PC-3 (cell line): ENCODE results near the gene UBAC1. TPM values are rescaled to one million over a fixed set of nuclear protein-coding genes. Genes with fewer than 3 reads are reported as not detected.

Experiments used
- ATAC-seq: fragments of 200-7000 bp; cut with Tn5 transposase; 2 replicates; pipeline ENCODE4 v1.9.1; 2020; ENCODE audit warnings: mild to moderate bottlenecking, moderate library complexity
- BruUV-seq: library from RNA; stranded (reverse); fragments of 400-500 nt; replicated peaks from 2 replicates; lab custom pipeline; 2021; lab: Mats Ljungman, UMichigan
- CTCF ChIA-PET: fragments of 300-600 bp; sonication (Branson Sonifier 250); formaldehyde crosslinking; loops from one replicate; lab custom pipeline; 2022; ENCODE audit warnings: antibody characterized with exemption; lab: Charles Lee
- POLR2A ChIA-PET: fragments of 300-600 bp; sonication (Branson Sonifier 250); formaldehyde crosslinking; loops from one replicate; lab custom pipeline; 2022; ENCODE audit warnings: antibody characterized with exemption; ENCODE audit not compliant: unreplicated experiment; lab: Charles Lee
- DNase-seq: peaks from one replicate; pipeline ENCODE4 v3.0.0-alpha.2; 2015
- H2AFZ ChIP-seq: fragments of 300-600 bp; sonication (generic); 2 replicates; pipeline ENCODE4 v1.6.0; 2016; ENCODE audit warnings: antibody characterized with exemption, low read length
- H3F3A ChIP-seq: fragments of 300-600 bp; sonication (generic); one replicate; pipeline ENCODE4 v1.6.0; 2017; ENCODE audit warnings: antibody characterized with exemption, low read length, control low read depth, mild to moderate bottlenecking; ENCODE audit not compliant: unreplicated experiment
- H3K27ac ChIP-seq: fragments of 300-600 bp; sonication (generic); 2 replicates; pipeline ENCODE4 v1.5.1; 2016; ENCODE audit warnings: mild to moderate bottlenecking, low read length
- H3K27me3 ChIP-seq: fragments of 300-600 bp; sonication (generic); 2 replicates; pipeline ENCODE4 v1.6.1; 2016; ENCODE audit warnings: low read length, mixed read lengths
- H3K36me3 ChIP-seq: fragments of 300-600 bp; sonication (generic); 2 replicates; pipeline ENCODE4 v1.6.1; 2016; ENCODE audit warnings: low read depth, mixed run types, low read length, mixed read lengths
- H3K4me1 ChIP-seq: fragments of 300-600 bp; sonication (generic); 2 replicates; pipeline ENCODE4 v1.5.1; 2016; ENCODE audit warnings: low read length; ENCODE audit not compliant: insufficient read depth
- H3K4me2 ChIP-seq: fragments of 300-600 bp; sonication (generic); 2 replicates; pipeline ENCODE4 v1.6.0; 2016; ENCODE audit warnings: low read length
- H3K4me3 ChIP-seq: fragments of 300-600 bp; sonication (generic); 2 replicates; pipeline ENCODE4 v1.5.1; 2016; ENCODE audit warnings: mild to moderate bottlenecking, low read length, mixed read lengths
- H3K79me2 ChIP-seq: fragments of 300-600 bp; sonication (generic); 2 replicates; pipeline ENCODE4 v1.6.1; 2017; ENCODE audit warnings: low read length, mixed read lengths
- H3K9ac ChIP-seq: fragments of 300-600 bp; sonication (generic); 2 replicates; pipeline ENCODE4 v1.6.0; 2016; ENCODE audit warnings: mild to moderate bottlenecking, low read length
- H3K9me2 ChIP-seq: fragments of 300-600 bp; sonication (generic); replicated peaks from 2 replicates; pipeline ENCODE4 v1.6.1; 2016; ENCODE audit warnings: mixed run types, low read length, mixed read lengths
- H3K9me3 ChIP-seq: fragments of 300-600 bp; sonication (generic); 2 replicates; pipeline ENCODE4 v1.6.1; 2016; ENCODE audit warnings: low read length, mixed read lengths
- H4K20me1 ChIP-seq: fragments of 300-600 bp; sonication (generic); 2 replicates; pipeline ENCODE4 v1.6.1; 2016; ENCODE audit warnings: low read length, mixed read lengths
- CTCF ChIP-seq: fragments of 300-600 bp; sonication (generic); conservative IDR thresholded peaks from 2 replicates; pipeline ENCODE4 v1.5.1; 2017; ENCODE audit warnings: antibody characterized with exemption, low read depth, mild to moderate bottlenecking, low read length
- EZH2 ChIP-seq: fragments of 300-600 bp; sonication (generic); IDR thresholded peaks from one replicate; pipeline ENCODE4 v1.6.1; 2017; ENCODE audit warnings: antibody characterized with exemption, mild to moderate bottlenecking, low read length; ENCODE audit not compliant: unreplicated experiment
- EZH2phosphoT487 ChIP-seq: fragments of 300-600 bp; sonication (generic); IDR thresholded peaks from 2 replicates; pipeline ENCODE4 v1.6.1; 2018; ENCODE audit warnings: mild to moderate bottlenecking, antibody characterized with exemption, low read length, borderline replicate concordance
- intact Hi-C: fragments of 100-400 bp; cut with micrococcal nuclease; formaldehyde crosslinking; loops from 2 replicates; pipeline ENCODE4 v1.9.0; 2023
- total RNA-seq: library from RNA; depleted of rRNA; stranded (reverse); fragments of >200 nt; gene quantifications from 2 replicates; pipeline ENCODE4 v1.2.3, GENCODE V29; 2014

Gene UBAC1
- total RNA-seq, 1 experiment from 2014 or later, result 77.3 TPM

GRCh38 chr9:135905380-135906258 is 55.6 kb downstream of the UBAC1 start:
- Histone ChIP-seq H2AFZ (no peak overlapping the region), H3K9ac (peak overlapping the region; percentile 73), H3K79me2 (peaks cover 87% of the 10 kb centered on the region), H3K36me3 (no peaks in the 10 kb centered on the region), H3K27me3 (no peaks in the 10 kb centered on the region), H3K4me2 (peak overlapping the region; percentile 93), H3K4me1 (peaks cover 36% of the 10 kb centered on the region), H4K20me1 (0 out of 2 replicates have a peak, but pooled peaks cover 6% of the 10 kb centered on the region), H3F3A (peaks cover 9% of the 10 kb centered on the region), H3K4me3 (peak overlapping the region; percentile 90), H3K9me2 (no peaks in the 10 kb centered on the region), H3K27ac (peak overlapping the region; percentile 95), H3K9me3 (no peaks in the 10 kb centered on the region)
- peak; percentile 78 for DNase-seq
- ChIA-PET CTCF (no interaction called here), POLR2A (interaction anchor here (0.7 kb wide), 1 partner anchor 21 kb away, joined by 4 read pairs; no protein-coding TSS in a partner anchor)
- TSS peak; percentile 36 for BruUV-seq
- intact Hi-C loops, result loop anchor here (2.0 to 5.0 kb wide), 2 partner anchors 57 to 109 kb away; partner anchors contain the start of gene UBAC1
- peak; percentile 44 for ATAC-seq
- no peak for TF ChIP-seq CTCF
- TF ChIP-seq EZH2phosphoT487, result no peak
- no peak for TF ChIP-seq EZH2

GRCh38 chr9:135903786-135904520 is 57.2 kb downstream of the UBAC1 start:
- Histone ChIP-seq H3K27ac (peak overlapping the region; percentile 95), H3K79me2 (peaks cover 87% of the 10 kb centered on the region), H4K20me1 (0 out of 2 replicates have a peak, but pooled peaks cover 5% of the 10 kb centered on the region), H3K9me2 (no peaks in the 10 kb centered on the region), H2AFZ (no peak overlapping the region), H3K27me3 (no peaks in the 10 kb centered on the region), H3K9me3 (no peaks in the 10 kb centered on the region), H3K4me1 (peaks cover 26% of the 10 kb centered on the region), H3K4me3 (no peak overlapping the region), H3K9ac (no peak overlapping the region), H3K4me2 (peak overlapping the region; percentile 93; the same call in 1 of the 2 replicates), H3K36me3 (no peaks in the 10 kb centered on the region), H3F3A (peaks cover 9% of the 10 kb centered on the region)
- no peak for DNase-seq
- intact Hi-C loops, result no loop called here
- no TSS peak for BruUV-seq
- CTCF ChIA-PET, result no interaction called here
- POLR2A ChIA-PET, result no interaction called here
- TF ChIP-seq EZH2, result no peak
- no peak for TF ChIP-seq CTCF
- no peak for TF ChIP-seq EZH2phosphoT487
- no peak for ATAC-seq
